Gastrocnemius medialis (tissue), 4 donors: ENCODE results near the gene SAMD8.

Source experiments
- POLR2A ChIP-seq, 2 donors: fragments of 450-650 bp; IDR thresholded peaks; one replicate each; pipeline ENCODE4 v1.6.1; 2017; ENCODE audit warnings: antibody characterized with exemption in 2 of 2, mild to moderate bottlenecking in 2 of 2, moderate library complexity in 2 of 2
- TF ChIP-seq, protein P1 (sequence below), 5 experiments: fragments of 450-650 bp in 3 of 5; fragments of 200-600 bp in 2 of 5; sonication (generic) in 2 of 5; IDR thresholded peaks in 4 of 5; conservative IDR thresholded peaks in 1 of 5; 1 replicate in 4 of 5; 2 replicates in 1 of 5; pipeline ENCODE4 v1.5.1; 2016 to 2019; ENCODE audit warnings: antibody characterized with exemption in 5 of 5, mild to moderate bottlenecking in 3 of 5, moderate library complexity in 3 of 5

DNA sequence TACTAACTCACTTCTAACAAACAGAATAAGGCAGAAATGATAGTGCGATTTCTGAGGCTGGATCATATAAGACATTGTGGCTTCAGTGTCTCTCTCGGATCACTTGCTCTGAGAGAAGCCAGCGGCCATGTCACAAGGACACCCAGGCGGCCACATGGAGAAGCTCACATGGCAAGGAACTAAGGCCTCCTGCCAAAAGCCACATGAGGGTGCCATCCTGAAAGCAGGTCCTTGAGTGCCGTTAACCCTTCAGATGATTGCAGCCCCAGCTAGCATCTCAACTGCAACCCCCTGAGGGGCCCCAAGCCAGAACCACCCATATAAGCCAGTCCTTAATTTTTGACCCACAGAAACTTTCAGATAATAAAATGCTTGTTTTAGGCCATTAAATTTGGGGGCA is 92.3 kb downstream of the SAMD8 start:
- TF ChIP-seq, protein P1, sequence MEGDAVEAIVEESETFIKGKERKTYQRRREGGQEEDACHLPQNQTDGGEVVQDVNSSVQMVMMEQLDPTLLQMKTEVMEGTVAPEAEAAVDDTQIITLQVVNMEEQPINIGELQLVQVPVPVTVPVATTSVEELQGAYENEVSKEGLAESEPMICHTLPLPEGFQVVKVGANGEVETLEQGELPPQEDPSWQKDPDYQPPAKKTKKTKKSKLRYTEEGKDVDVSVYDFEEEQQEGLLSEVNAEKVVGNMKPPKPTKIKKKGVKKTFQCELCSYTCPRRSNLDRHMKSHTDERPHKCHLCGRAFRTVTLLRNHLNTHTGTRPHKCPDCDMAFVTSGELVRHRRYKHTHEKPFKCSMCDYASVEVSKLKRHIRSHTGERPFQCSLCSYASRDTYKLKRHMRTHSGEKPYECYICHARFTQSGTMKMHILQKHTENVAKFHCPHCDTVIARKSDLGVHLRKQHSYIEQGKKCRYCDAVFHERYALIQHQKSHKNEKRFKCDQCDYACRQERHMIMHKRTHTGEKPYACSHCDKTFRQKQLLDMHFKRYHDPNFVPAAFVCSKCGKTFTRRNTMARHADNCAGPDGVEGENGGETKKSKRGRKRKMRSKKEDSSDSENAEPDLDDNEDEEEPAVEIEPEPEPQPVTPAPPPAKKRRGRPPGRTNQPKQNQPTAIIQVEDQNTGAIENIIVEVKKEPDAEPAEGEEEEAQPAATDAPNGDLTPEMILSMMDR (IDR thresholded peaks at IDR 0.05 in 4 of 5, conservative IDR thresholded peaks at IDR 0.05 in 1 of 5), result no peak
- TF ChIP-seq POLR2A (IDR thresholded peaks at IDR 0.05), result no peak
